ENCODE results near the gene ACTRT1.

- TF ChIP-seq GATA2 (IDR thresholded peaks at IDR 0.05; ENCODE audit: low read depth, low read length) (no peak), GATA3 (IDR thresholded peaks at IDR 0.05; ENCODE audit: low read depth, low read length) (no peak)
Measured at GRCh38 chrX:128019218-128019617, 33.0 kb downstream of the ACTRT1 start.

Data from SH-SY5Y (cell line).